A673 (cell line): ENCODE results near the gene LNPK.

Experiments used
- EZH2 ChIP-seq: fragments of 200-600 bp; sonication (generic); IDR thresholded peaks from 2 replicates; pipeline ENCODE4 v1.6.1; 2017; ENCODE audit warnings: borderline replicate concordance, low read depth, mild to moderate bottlenecking, mixed read lengths, antibody characterized with exemption, low read length; ENCODE audit not compliant: poor library complexity, severe bottlenecking
- TF ChIP-seq, protein P1 (sequence below): fragments of 300-800, 200-600 bp; sonication (generic); conservative IDR thresholded peaks from 2 replicates; pipeline ENCODE4 v1.5.1; 2017; ENCODE audit warnings: low read depth, mild to moderate bottlenecking, antibody characterized with exemption, low read length, moderate library complexity, mixed read lengths

DNA sequence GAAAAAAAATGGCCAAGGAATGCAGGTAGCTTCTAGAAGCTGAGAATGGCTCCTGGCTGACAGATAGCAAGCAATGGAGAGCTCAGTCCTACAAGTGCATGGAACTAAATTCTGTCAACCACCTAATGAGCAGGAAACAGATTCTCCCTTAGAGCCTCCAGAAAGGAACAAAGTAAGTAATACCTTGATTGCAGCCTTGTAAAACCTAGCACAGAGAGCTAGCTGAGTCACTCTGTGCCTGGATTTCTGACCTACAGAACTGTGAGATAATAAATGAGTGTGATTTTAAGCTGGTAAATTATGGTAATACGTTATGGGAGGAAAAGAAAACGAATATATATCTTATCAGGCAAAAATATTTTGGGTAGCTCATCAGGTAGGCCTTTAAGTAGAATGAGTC, 7.4 kb upstream of the LNPK start:
- TF ChIP-seq, protein P1, sequence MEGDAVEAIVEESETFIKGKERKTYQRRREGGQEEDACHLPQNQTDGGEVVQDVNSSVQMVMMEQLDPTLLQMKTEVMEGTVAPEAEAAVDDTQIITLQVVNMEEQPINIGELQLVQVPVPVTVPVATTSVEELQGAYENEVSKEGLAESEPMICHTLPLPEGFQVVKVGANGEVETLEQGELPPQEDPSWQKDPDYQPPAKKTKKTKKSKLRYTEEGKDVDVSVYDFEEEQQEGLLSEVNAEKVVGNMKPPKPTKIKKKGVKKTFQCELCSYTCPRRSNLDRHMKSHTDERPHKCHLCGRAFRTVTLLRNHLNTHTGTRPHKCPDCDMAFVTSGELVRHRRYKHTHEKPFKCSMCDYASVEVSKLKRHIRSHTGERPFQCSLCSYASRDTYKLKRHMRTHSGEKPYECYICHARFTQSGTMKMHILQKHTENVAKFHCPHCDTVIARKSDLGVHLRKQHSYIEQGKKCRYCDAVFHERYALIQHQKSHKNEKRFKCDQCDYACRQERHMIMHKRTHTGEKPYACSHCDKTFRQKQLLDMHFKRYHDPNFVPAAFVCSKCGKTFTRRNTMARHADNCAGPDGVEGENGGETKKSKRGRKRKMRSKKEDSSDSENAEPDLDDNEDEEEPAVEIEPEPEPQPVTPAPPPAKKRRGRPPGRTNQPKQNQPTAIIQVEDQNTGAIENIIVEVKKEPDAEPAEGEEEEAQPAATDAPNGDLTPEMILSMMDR: no peak
- no peak for TF ChIP-seq EZH2
